ENCODE measurements around the gene ACTL9. TPM values are rescaled to one million over a fixed set of nuclear protein-coding genes. Genes with fewer than 3 reads are reported as not detected.

ACTL9 gene
- total RNA-seq, 1 experiment from 2014 or later: not detected

GRCh38 chr19:8682472-8682871, 16.1 kb downstream of the ACTL9 start:
- POLR2A ChIA-PET: no interaction called here
- H3K4me3 Mint-ChIP-seq: no peak overlapping the region
- peaks cover 54% of the 10 kb centered on the region for H3K9me3 Mint-ChIP-seq
- no peak overlapping the region for H3K27ac Mint-ChIP-seq
- TF ChIP-seq FOXP1 (CRISPR knock-in tag; IDR thresholded peaks at IDR 0.05; ENCODE audit: borderline replicate concordance) (no peak), PRRX2 (CRISPR knock-in tag; IDR thresholded peaks at IDR 0.05) (no peak), ESRRA (CRISPR knock-in tag; IDR thresholded peaks at IDR 0.05; ENCODE audit: borderline replicate concordance) (no peak)
- ATAC-seq: no peak
- CTCF ChIA-PET: no interaction called here
- no peak for DNase-seq (ENCODE audit: low spot score)
- H3K4me1 Mint-ChIP-seq: no peaks in the 10 kb centered on the region
- H3K36me3 Mint-ChIP-seq: peaks cover 23% of the 10 kb centered on the region
- peaks cover 8% of the 10 kb centered on the region for H3K27me3 Mint-ChIP-seq (ENCODE audit: low read depth)

DNA sequence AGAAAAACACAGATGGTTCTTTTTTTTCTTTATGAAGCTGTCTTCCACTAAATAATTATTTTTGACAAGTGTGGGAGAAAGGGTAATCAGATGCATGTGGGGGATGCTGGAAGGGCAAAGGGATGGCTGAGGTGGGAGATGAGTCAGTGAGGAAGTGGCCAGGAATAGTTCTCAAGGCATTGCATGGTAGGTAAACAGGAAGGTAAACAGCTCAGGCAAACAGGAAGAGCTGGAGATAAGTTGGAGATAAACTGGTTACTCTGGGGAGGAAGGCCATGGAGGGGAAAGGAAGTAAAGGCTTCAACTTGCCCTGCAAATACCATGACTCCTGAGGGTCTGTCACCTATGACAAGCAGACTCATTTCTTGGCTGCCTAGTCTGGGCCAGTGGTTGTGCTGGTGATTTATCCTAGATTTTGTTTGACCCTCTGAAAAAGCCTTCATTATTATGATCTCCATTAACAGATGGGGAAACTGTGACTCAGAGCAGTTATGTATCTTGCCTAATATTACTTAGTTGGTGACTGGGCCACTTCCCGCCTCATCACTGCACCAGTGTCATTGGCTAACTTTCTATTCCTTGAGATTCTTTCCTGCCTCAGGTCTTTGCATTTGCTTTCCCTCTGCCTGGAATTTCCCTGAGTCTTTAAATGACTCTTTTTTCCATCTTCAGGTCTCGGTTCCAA, 17.1 kb downstream of the ACTL9 start:
- Mint-ChIP-seq H3K4me3 (no peak overlapping the region), H3K4me1 (no peaks in the 10 kb centered on the region), H3K27ac (no peak overlapping the region), H3K27me3 (ENCODE audit: low read depth) (peaks cover 8% of the 10 kb centered on the region), H3K9me3 (peaks cover 53% of the 10 kb centered on the region), H3K36me3 (peaks cover 23% of the 10 kb centered on the region)
- ChIA-PET CTCF (interaction anchor here (0.7 to 1.2 kb wide), 3 partner anchors 13 to 39 kb away, joined by 4 read pairs; no protein-coding TSS in a partner anchor), POLR2A (no interaction called here)
- no peak for TF ChIP-seq IRF2 (CRISPR knock-in tag; IDR thresholded peaks at IDR 0.05; ENCODE audit: borderline replicate concordance, low read depth)
- TF ChIP-seq FOXP1 (CRISPR knock-in tag; IDR thresholded peaks at IDR 0.05; ENCODE audit: borderline replicate concordance): no peak
- TF ChIP-seq TEAD4 (CRISPR knock-in tag; IDR thresholded peaks at IDR 0.05): no peak
- TF ChIP-seq STAT6 (CRISPR knock-in tag; conservative IDR thresholded peaks at IDR 0.05; ENCODE audit: low read depth): no peak
- TF ChIP-seq FOXK1 (CRISPR knock-in tag; IDR thresholded peaks at IDR 0.05): no peak
- TF ChIP-seq ZNF423 (CRISPR knock-in tag; IDR thresholded peaks at IDR 0.05): no peak
- no peak for DNase-seq (ENCODE audit: low spot score)
- ATAC-seq: no peak

- Mint-ChIP-seq H3K4me3 (no peak overlapping the region), H3K4me1 (no peaks in the 10 kb centered on the region), H3K36me3 (peaks cover 25% of the 10 kb centered on the region), H3K27ac (no peak overlapping the region), H3K9me3 (peaks cover 57% of the 10 kb centered on the region), H3K27me3 (ENCODE audit: low read depth) (peaks cover 11% of the 10 kb centered on the region)
- DNase-seq (ENCODE audit: low spot score) (no peak), ATAC-seq (no peak)
- TF ChIP-seq, protein P1, sequence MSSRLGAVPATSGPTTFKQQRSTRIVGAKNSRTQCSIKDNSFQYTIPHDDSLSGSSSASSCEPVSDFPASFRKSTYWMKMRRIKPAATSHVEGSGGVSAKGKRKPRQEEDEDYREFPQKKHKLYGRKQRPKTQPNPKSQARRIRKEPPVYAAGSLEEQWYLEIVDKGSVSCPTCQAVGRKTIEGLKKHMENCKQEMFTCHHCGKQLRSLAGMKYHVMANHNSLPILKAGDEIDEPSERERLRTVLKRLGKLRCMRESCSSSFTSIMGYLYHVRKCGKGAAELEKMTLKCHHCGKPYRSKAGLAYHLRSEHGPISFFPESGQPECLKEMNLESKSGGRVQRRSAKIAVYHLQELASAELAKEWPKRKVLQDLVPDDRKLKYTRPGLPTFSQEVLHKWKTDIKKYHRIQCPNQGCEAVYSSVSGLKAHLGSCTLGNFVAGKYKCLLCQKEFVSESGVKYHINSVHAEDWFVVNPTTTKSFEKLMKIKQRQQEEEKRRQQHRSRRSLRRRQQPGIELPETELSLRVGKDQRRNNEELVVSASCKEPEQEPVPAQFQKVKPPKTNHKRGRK (CRISPR knock-in tag; IDR thresholded peaks at IDR 0.05; ENCODE audit: borderline replicate concordance): no peak
- TF ChIP-seq FOXK1 (CRISPR knock-in tag; IDR thresholded peaks at IDR 0.05) (no peak), PREB (CRISPR knock-in tag; IDR thresholded peaks at IDR 0.05; ENCODE audit: borderline replicate concordance) (no peak), NR2C2 (CRISPR knock-in tag; IDR thresholded peaks at IDR 0.05) (no peak), NR1H2 (CRISPR knock-in tag; IDR thresholded peaks at IDR 0.05) (no peak), ZNF423 (CRISPR knock-in tag; IDR thresholded peaks at IDR 0.05) (no peak), EMX1 (CRISPR knock-in tag; IDR thresholded peaks at IDR 0.05) (no peak), RORB (CRISPR knock-in tag; IDR thresholded peaks at IDR 0.05) (no peak), SOX15 (CRISPR knock-in tag; IDR thresholded peaks at IDR 0.05) (no peak)
- TF ChIP-seq, protein P2, sequence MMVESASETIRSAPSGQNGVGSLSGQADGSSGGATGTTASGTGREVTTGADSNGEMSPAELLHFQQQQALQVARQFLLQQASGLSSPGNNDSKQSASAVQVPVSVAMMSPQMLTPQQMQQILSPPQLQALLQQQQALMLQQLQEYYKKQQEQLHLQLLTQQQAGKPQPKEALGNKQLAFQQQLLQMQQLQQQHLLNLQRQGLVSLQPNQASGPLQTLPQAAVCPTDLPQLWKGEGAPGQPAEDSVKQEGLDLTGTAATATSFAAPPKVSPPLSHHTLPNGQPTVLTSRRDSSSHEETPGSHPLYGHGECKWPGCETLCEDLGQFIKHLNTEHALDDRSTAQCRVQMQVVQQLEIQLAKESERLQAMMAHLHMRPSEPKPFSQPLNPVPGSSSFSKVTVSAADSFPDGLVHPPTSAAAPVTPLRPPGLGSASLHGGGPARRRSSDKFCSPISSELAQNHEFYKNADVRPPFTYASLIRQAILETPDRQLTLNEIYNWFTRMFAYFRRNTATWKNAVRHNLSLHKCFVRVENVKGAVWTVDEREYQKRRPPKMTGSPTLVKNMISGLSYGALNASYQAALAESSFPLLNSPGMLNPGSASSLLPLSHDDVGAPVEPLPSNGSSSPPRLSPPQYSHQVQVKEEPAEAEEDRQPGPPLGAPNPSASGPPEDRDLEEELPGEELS (CRISPR knock-in tag; IDR thresholded peaks at IDR 0.05): no peak
- ChIA-PET POLR2A (no interaction called here), CTCF (interaction anchor here (0.6 to 1.2 kb wide), 4 partner anchors 13 to 152 kb away, joined by 3 to 4 read pairs (median 4); no protein-coding TSS in a partner anchor)
Measured at GRCh38 chr19:8680676-8681344, 17.8 kb downstream of the ACTL9 start.

Data from WTC11 (cell line).